B cell (primary cell): ENCODE measurements around the gene MIXL1. TPM values are rescaled to one million over a fixed set of nuclear protein-coding genes. Genes with fewer than 3 reads are reported as not detected.

Source experiments
- ATAC-seq: fragments of 200-7000 bp; cut with Tn5 transposase; one replicate; pipeline ENCODE4 v1.10.0; 2021; ENCODE audit warnings: low read depth, mild to moderate bottlenecking, moderate number of reproducible peaks, moderate library complexity
- CTCF ChIA-PET: fragments of 350-600 bp; sonication (Branson Sonifier 250); formaldehyde crosslinking; loops from one replicate; lab custom pipeline; 2021; ENCODE audit warnings: antibody characterized with exemption, inconsistent platforms; lab: Charles Lee
- POLR2A ChIA-PET: fragments of 350-600 bp; sonication (Branson Sonifier 250); formaldehyde crosslinking; loops from one replicate; lab custom pipeline; 2021; ENCODE audit warnings: antibody characterized with exemption; lab: Charles Lee
- DNase-seq: peaks from one replicate; pipeline ENCODE4 v3.0.0; 2013
- H2AFZ ChIP-seq: 2 replicates; pipeline ENCODE4 v1.6.1; 2012; ENCODE audit warnings: mild to moderate bottlenecking, low read depth, low read length; ENCODE audit not compliant: insufficient read depth, poor library complexity, severe bottlenecking
- H3K27ac ChIP-seq, 2 donors: 1 replicate in 1 of 2; 2 replicates in 1 of 2; pipeline ENCODE4 v1.5.1; 2012 to 2013; ENCODE audit warnings: low read length in 2 of 2, mild to moderate bottlenecking in 2 of 2, moderate library complexity in 1 of 2
- H3K27me3 ChIP-seq, 4 experiments: fragments of 200-600 bp in 1 of 4; sonication (generic) in 1 of 4; replicated peaks in 1 of 4; 1 replicate in 2 of 4; 2 replicates in 2 of 4; pipeline versions ENCODE4 v1.6.1 to v1.7.0; 2013 to 2016; ENCODE audit warnings: low read length in 3 of 4, mild to moderate bottlenecking in 2 of 4, mixed read lengths in 1 of 4, moderate library complexity in 1 of 4; ENCODE audit not compliant: insufficient read depth in 4 of 4, control insufficient read depth in 3 of 4; ENCODE audit errors: control extremely low read depth in 1 of 4
- H3K36me3 ChIP-seq, 2 experiments: replicated peaks in 1 of 2; 1 replicate in 1 of 2; 2 replicates in 1 of 2; pipeline versions ENCODE4 v1.6.1 to v1.7.1; 2013; ENCODE audit warnings: low read length in 1 of 2; ENCODE audit not compliant: insufficient read depth in 2 of 2, control insufficient read depth in 1 of 2; ENCODE audit errors: control extremely low read depth in 1 of 2, extremely low read depth in 1 of 2
- H3K4me1 ChIP-seq, 2 donors: fragments of 200-600 bp in 1 of 2; sonication (generic) in 1 of 2; 1 replicate in 1 of 2; 2 replicates in 1 of 2; pipeline versions ENCODE4 v1.5.1 to v1.6.1; 2013 to 2017; ENCODE audit warnings: low read length in 2 of 2; ENCODE audit not compliant: control insufficient read depth in 2 of 2, insufficient read depth in 2 of 2
- H3K4me2 ChIP-seq: replicated peaks from 2 replicates; pipeline ENCODE3; 2012; ENCODE audit warnings: mild to moderate bottlenecking, low read depth, low read length; ENCODE audit not compliant: poor library complexity, severe bottlenecking
- H3K4me3 ChIP-seq, 5 experiments: fragments of 200-600 bp in 1 of 5; sonication (generic) in 1 of 5; 1 replicate in 3 of 5; 2 replicates in 2 of 5; pipeline versions ENCODE4 v1.5.1 to v1.7.0; 2011 to 2016; ENCODE audit warnings: low read length in 4 of 5, mild to moderate bottlenecking in 4 of 5, low read depth in 2 of 5, control low read depth in 1 of 5, moderate library complexity in 1 of 5; ENCODE audit not compliant: insufficient read depth in 1 of 5; ENCODE audit errors: control extremely low read depth in 1 of 5, extremely low read depth in 1 of 5
- H3K79me2 ChIP-seq: fragments of 200-600 bp; sonication (generic); one replicate; pipeline ENCODE4 v1.6.0; 2016; ENCODE audit warnings: low read length; ENCODE audit not compliant: control insufficient read depth, insufficient read depth
- H3K9ac ChIP-seq: fragments of 200-600 bp; sonication (generic); 2 replicates; pipeline ENCODE4 v1.6.1; 2017; ENCODE audit warnings: mild to moderate bottlenecking, low read length, moderate library complexity
- H3K9me3 ChIP-seq, 3 donors: one replicate each; pipeline versions ENCODE4 v1.6.1 to v1.7.1; 2013; ENCODE audit warnings: low read length in 2 of 3; ENCODE audit not compliant: control insufficient read depth in 2 of 3, insufficient read depth in 1 of 3; ENCODE audit errors: control extremely low read depth in 1 of 3
- H4K20me1 ChIP-seq: 2 replicates; pipeline ENCODE4 v1.6.0; 2012; ENCODE audit warnings: mild to moderate bottlenecking, low read length; ENCODE audit not compliant: insufficient read depth, control insufficient read depth, poor library complexity, severe bottlenecking
- H3K27ac Mint-ChIP-seq: one replicate; pipeline ENCODE4 v1.8.0; 2021; ENCODE audit warnings: mixed read lengths
- H3K27me3 Mint-ChIP-seq: one replicate; pipeline ENCODE4 v1.8.0; 2021; ENCODE audit warnings: mixed read lengths
- H3K4me1 Mint-ChIP-seq: one replicate; pipeline ENCODE4 v1.8.0; 2021; ENCODE audit warnings: mixed read lengths
- H3K4me3 Mint-ChIP-seq: one replicate; pipeline ENCODE4 v1.8.0; 2021; ENCODE audit warnings: mixed read lengths
- H3K9me3 Mint-ChIP-seq: one replicate; pipeline ENCODE4 v1.8.0; 2022; ENCODE audit warnings: mixed read lengths; ENCODE audit not compliant: insufficient read depth
- EZH2 ChIP-seq: IDR thresholded peaks from 2 replicates; pipeline ENCODE4 v1.6.1; 2012; ENCODE audit warnings: borderline replicate concordance, low read depth, mild to moderate bottlenecking, moderate library complexity, low read length; ENCODE audit not compliant: insufficient read depth, poor library complexity, severe bottlenecking
- WGBS: methylation state at CpG from one replicate; pipeline ENCODE4 v1.1.5; 2013; ENCODE audit warnings: missing lambda C conversion rate; ENCODE audit not compliant: insufficient coverage; 5-methylcytosine and 5-hydroxymethylcytosine counted together
- intact Hi-C: fragments of 100-400 bp; cut with micrococcal nuclease; formaldehyde crosslinking; loops from one replicate; pipeline ENCODE4 v1.10.0; 2022
- polyA plus RNA-seq: library from polyadenylated mRNA; depleted of rRNA; stranded (reverse); fragments of >200 nt; gene quantifications from 2 replicates; pipeline ENCODE4 v1.2.3, GENCODE V29; 2012
- total RNA-seq, 2 donors: library from RNA; stranded (reverse); fragments of 120-200 nt in 1 of 2; gene quantifications; 1 replicate in 1 of 2; 2 replicates in 1 of 2; pipeline versions ENCODE4 v1.2.3 to v1.2.4, GENCODE V29; 2013 to 2022
- TF ChIP-seq, protein P1 (sequence below): fragments of 200-600 bp; IDR thresholded peaks from one replicate; pipeline ENCODE4 v1.8.0; 2022; ENCODE audit warnings: antibody characterized with exemption, mild to moderate bottlenecking

MIXL1 gene
- total and polyA plus RNA-seq, 2 donors (not counting 1 experiment from before 2014, with no cell fraction given), result 0.84 to 1.7 TPM

DNA sequence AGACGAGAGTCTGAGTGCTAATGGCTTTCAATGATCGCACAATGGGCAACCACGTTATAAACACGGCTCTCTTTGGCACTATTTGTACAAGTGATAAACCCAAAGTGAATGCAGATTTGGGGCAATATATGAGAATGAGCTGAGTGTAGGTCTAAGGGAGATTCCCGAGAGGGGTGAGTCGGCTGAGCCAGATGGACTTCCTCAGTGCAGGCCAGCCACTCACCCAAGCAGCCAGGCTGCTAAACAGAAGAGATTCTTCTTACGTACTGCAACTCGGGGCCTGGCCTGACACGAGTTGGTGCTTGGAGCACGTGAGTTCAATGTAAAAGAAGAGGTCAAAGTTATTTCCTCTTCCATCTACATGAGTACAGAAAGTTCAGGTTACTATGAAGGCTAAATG is 6.2 kb upstream of the MIXL1 start:
- Histone ChIP-seq H4K20me1 (no peaks in the 10 kb centered on the region), H3K4me1 (peaks cover 8 to 11% of the 10 kb centered on the region in 2 donors), H3K79me2 (no peaks in the 10 kb centered on the region), H3K27me3 (no peaks in the 10 kb centered on the region), H3K9ac (no peak overlapping the region), H3K4me3 (no peak overlapping the region), H3K9me3 (no peaks in the 10 kb centered on the region), H3K4me2 (no peak overlapping the region), H3K27ac (no peak overlapping the region), H2AFZ (no peak overlapping the region), H3K36me3 (no peaks in the 10 kb centered on the region)
- POLR2A ChIA-PET, result no interaction called here
- no peaks in the 10 kb centered on the region for H3K9me3 Mint-ChIP-seq
- intact Hi-C loops, result no loop called here
- no peak for ATAC-seq
- CTCF ChIA-PET, result no interaction called here
- no peak overlapping the region for H3K4me3 Mint-ChIP-seq
- no peaks in the 10 kb centered on the region for H3K27me3 Mint-ChIP-seq
- no peak for DNase-seq
- TF ChIP-seq EZH2, result no peak
- TF ChIP-seq, protein P1, sequence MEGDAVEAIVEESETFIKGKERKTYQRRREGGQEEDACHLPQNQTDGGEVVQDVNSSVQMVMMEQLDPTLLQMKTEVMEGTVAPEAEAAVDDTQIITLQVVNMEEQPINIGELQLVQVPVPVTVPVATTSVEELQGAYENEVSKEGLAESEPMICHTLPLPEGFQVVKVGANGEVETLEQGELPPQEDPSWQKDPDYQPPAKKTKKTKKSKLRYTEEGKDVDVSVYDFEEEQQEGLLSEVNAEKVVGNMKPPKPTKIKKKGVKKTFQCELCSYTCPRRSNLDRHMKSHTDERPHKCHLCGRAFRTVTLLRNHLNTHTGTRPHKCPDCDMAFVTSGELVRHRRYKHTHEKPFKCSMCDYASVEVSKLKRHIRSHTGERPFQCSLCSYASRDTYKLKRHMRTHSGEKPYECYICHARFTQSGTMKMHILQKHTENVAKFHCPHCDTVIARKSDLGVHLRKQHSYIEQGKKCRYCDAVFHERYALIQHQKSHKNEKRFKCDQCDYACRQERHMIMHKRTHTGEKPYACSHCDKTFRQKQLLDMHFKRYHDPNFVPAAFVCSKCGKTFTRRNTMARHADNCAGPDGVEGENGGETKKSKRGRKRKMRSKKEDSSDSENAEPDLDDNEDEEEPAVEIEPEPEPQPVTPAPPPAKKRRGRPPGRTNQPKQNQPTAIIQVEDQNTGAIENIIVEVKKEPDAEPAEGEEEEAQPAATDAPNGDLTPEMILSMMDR, result no peak
- no peak overlapping the region for H3K27ac Mint-ChIP-seq
- 97% methylated on average over 6 of the region's 10 CpGs for WGBS
- H3K4me1 Mint-ChIP-seq, result peaks cover 10% of the 10 kb centered on the region

- WGBS, result 83% methylated on average over 10 of the region's 11 CpGs
- Histone ChIP-seq H3K4me3 (no peak overlapping the region), H3K27ac (no peak overlapping the region), H2AFZ (no peak overlapping the region), H3K36me3 (no peaks in the 10 kb centered on the region), H3K9me3 (no peaks in the 10 kb centered on the region), H3K4me2 (no peak overlapping the region), H3K27me3 (peaks cover 0 to 21% (median 9%) of the 10 kb centered on the region in 4 experiments), H4K20me1 (no peaks in the 10 kb centered on the region), H3K79me2 (no peaks in the 10 kb centered on the region), H3K9ac (no peak overlapping the region), H3K4me1 (peaks cover 5 to 16% of the 10 kb centered on the region in 2 donors)
- no peak for ATAC-seq
- TF ChIP-seq, protein P1, result no peak
- no peak for TF ChIP-seq EZH2
- Mint-ChIP-seq H3K9me3 (no peaks in the 10 kb centered on the region), H3K27ac (no peak overlapping the region), H3K4me1 (peaks cover 10% of the 10 kb centered on the region), H3K27me3 (peaks cover 1% of the 10 kb centered on the region), H3K4me3 (no peak overlapping the region)
- DNase-seq, result no peak
- intact Hi-C loops, result no loop called here
- ChIA-PET CTCF (no interaction called here), POLR2A (no interaction called here)
These were observed 2.8 kb upstream of the MIXL1 start for GRCh38 chr1:226220473-226221189.
